Urothelium cell line (cell line): ENCODE measurements around the gene POMT1.
"Not testable (repeated sequence)": the region's sequence is repeated elsewhere in the genome, so short reads cannot be mapped to it uniquely, and the experiment has no call there.

Experiments
- DNase-seq: peaks from one replicate; pipeline ENCODE4 v3.0.0; 2011; ENCODE audit warnings: low spot score, mixed read lengths
- FAIRE-seq: peaks from 2 replicates; lab custom pipeline; 2011; peaks lifted over from hg19 to GRCh38; lab: Jason Lieb, UNC

POMT1 gene

DNA sequence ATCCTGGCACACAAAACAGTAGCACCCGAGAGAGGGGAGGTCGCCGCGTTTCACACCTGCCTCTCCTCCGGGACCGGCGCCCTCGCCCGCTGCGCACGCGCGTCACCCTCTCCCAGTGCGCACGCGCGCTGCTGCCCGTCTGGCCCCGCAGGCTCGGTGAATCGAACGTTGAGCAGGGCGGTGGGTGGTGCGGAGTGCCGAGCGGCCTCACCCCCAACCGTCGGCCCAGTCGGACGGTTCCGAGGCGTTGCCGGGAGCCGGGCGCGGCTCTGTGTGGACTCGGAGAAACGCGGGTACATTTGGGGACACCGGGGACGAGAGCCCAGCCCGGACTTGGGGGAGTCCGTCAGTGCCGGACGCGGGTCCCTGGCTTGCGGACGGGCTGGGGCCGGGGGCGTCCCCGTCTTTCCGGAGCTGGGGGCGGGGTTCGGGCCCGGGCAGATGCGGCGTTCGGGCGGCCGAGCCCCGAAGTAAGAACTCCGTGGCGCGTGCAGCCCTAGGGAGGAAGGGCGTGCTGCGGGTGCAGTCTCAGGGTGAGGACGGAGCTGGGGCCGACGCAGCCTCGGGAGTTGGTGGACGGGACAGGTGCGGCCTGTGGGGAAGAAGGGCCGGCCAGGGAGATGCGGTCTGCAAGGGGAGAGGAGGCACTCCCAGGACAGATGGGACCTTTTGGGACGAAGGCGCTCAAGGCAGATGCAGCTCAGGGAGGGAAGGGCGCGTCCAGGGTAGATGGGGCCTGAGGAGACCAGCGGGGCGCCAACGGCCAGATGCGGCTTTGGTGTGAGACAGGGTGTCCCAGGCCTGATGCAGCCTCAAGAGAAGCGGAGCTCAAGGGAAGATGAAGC is at the start of gene POMT1:
Gene POMT1 (plus strand): TSS at position 138 of the 845 bp plus-strand sequence. CDS start 1,301 bp downstream, outside the sequence.
- FAIRE-seq (no peak), DNase-seq (no peak)

- FAIRE-seq (no peak), DNase-seq (no peak)
Measured at GRCh38 chr9:131454028-131454427, 48.7 kb upstream of the POMT1 start.

DNA sequence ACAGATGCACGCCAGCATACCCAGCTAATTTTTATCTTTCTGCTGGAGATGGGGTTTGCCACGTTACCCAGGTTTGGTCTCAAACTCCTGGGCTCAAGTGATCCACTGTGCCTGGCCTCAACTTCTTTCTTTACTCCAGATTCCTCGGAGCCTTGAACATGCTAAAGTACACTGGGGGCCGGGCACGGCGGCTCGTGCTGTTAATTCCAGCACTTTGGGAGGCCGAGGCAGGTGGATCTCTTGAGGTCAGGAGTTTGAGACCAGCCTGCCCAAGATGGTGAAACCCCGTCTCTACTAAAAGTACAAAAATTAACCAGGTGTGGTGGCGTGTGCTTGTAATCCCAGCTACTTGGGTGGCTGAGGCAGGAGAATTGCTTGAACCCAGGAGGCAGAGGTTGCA is 47.1 kb upstream of the POMT1 start:
- FAIRE-seq, DNase-seq: not testable (repeated sequence)

DNA sequence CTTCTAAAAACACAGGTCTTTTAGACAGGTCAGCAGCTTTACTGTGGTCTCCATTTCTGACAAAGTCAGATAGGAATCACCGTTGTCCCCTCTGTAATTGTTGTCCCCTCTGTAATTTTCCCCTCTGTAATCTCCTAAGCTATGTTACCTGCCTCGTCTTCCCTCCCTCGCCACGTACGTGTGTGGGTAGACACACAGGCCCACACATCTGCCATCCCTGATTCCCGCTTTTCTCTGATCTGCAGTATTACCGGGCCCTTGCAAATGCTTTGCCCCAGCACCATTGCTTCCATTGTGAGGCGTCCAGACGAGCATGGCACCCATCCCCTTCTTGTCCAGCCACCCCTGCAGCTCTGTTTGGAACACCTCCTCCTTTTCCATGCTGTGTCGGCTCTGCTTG is 45.0 kb upstream of the POMT1 start:
- FAIRE-seq: no peak
- DNase-seq: no peak

DNA sequence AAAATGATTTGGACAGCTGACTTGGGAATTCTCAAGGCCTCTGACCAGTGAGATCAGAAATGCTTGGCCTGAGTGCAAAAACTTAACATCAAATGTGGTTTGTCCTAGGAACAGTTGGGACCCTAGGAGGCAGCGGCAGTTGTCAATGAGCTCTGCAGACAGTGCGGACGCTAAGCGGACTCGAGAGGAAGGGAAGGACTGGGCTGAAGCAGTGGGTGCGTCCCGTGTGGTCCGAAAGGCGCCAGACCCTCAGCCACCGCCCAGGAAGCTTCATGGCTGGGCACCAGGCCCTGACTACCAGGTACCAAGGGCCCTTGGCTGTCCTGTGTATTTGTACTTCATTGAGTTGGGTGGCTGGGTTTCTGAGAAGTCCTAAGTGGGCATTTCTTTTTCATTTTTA is 43.7 kb upstream of the POMT1 start:
- FAIRE-seq: no peak
- DNase-seq: no peak

DNA sequence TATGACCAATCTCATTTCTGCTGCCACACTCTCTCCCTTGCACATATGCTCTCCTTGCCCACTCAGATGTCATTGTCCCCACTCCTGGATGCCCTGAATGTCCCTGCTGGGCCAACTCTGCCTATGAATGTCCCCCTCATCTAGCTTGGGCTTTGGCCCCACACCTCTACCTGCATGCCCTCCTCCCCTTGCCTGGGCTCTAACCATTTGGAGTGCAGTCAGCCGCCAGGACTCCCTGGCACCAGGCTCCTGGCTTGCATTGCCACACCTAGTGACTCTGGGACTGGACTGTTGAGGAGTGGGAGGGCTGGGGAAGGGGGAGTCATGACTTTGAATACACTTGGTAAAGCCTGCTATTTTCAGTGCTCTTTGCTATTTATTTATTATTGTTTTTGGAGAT is 41.6 kb upstream of the POMT1 start:
- FAIRE-seq (no peak), DNase-seq (no peak)

DNA sequence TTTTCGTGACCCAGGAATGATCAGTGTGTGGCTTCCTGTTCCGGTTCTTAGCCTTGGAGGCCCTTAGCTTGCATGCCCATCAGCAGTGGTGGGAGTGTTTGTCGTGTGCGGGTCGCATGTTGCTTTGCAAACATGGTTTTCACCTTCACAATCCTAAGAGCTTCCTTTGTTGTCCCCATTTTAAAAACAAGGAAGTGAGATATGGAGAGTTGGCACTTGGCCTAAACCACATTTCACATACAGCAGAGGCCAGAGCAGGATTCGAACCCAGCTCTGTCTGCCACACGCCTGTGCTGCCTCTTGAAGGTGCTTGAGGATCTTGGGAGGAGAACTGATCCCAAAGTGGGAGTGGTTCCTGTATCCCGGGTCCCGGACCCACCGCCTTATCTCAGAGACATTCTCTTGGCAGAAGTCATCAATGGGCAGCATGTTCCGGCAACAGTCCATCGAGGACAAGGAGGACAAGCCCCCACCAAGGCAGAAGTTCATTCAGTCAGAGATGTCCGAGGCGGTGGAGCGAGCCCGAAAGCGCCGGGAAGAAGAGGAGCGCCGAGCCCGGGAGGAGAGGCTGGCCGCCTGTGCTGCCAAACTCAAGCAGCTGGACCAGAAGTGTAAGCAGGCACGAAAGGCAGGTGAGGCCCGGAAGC is 38.2 kb upstream of the POMT1 start:
- DNase-seq: no peak
- no peak for FAIRE-seq

- FAIRE-seq: no peak
- no peak for DNase-seq
Measured at GRCh38 chr9:131465401-131465800, 37.3 kb upstream of the POMT1 start.

DNA sequence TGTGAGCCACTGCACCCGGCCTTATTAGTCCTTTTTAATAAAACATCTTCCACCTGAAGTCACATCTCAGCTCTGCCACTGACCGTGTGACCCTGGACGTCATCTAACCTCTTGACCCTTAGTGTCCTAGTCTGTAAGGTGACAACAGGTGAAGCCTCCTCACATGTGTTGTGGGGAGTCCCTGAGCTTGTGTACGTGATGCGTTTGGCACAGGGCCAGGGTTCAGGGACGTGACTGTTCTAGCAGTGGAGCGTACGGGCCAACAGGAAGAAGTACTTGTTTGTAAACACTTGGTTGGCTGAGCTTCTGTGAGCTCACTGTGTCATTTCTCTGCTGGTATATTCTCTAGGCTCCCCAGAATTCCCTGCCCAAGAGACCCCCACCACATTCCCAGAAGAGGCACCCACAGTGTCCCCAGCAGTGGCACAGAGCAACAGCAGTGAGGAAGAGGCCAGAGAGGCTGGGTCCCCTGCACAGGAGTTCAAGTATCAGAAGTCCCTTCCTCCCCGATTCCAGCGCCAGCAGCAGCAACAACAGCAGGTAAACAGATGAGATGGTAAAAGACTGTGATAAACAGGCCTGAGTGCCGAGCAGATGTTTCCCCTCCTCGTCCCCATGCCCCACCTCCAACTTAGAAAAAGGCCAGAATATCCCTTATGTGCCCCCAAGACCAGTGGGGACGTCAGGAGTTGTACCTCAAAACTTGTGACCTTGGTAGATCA is 35.3 kb upstream of the POMT1 start:
- DNase-seq (no peak), FAIRE-seq (no peak)

DNA sequence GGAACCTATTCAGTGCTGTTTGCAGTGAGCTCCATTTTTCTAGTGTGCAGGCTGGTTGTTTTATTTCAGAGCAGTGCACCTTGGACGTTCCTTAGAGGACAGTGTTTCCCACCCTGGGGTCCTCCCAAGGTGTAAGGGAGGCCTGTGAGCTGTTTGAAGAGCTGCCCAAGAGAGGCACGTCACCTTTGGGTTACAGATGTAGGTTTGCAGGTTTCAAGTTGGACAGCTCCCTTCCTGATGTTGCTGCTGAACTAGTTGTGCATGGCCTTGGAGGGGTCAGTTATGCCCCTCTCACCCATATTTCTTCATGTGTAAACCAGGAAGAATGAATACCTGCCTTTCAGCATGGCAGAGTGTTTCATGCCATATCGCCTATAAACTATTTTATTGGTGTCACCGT is 34.7 kb upstream of the POMT1 start:
- no peak for FAIRE-seq
- no peak for DNase-seq

- no peak for DNase-seq
Measured at GRCh38 chr9:131469356-131469755, 33.4 kb upstream of the POMT1 start.

GRCh38 chr9:131469951-131470350 is 32.8 kb upstream of the POMT1 start:
- DNase-seq (no peak), FAIRE-seq (no peak)

More at GRCh38 chr9:131469356-131469755, 33.4 kb upstream of the POMT1 start:
- no peak for FAIRE-seq

GRCh38 chr9:131470581-131470991 is 32.1 kb upstream of the POMT1 start:
- no peak for FAIRE-seq
- no peak for DNase-seq

DNA sequence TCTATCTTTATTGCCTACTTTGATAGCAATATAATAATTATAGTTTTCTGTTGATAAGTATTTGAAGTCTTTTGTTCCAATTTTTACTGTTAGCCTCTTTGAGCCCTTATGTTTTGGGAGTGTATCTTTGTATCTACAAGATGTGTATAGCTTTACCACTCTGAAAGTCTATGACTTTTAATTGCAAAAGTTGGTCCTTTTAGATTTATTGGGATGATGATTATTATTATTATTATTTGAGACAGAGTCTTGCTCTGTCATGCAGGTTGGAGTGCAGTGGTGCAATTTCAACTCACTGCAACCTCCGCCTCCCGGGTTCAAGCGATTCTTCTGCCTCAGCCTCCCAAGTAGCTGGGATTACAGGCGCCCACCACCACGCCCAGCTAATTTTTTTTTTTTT is 30.6 kb upstream of the POMT1 start:
- DNase-seq, FAIRE-seq: not testable (repeated sequence)

GRCh38 chr9:131473198-131473885 is 29.4 kb upstream of the POMT1 start:
- DNase-seq (no peak), FAIRE-seq (no peak)

DNA sequence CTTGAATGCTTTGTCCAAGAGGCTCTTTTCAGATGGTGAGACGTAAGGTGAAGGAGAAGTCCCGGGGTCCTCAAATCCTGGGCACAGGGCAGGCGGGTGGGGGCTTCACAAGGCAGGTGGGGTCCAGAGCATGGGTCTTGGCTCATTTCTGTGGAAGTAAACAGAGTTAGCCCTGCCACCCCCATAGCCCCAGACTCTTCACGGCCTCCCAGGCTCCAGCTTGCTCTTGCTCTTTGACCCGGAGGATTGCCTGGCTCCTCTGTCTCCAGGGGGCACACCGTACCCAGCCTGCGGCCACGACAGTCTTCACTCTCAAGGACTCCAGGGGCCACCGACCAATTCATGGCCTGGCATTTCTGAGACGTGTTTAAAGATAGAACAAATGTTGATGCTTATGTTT is 28.8 kb upstream of the POMT1 start:
- DNase-seq (no peak), FAIRE-seq (no peak)

GRCh38 chr9:131474711-131475110 is 28.0 kb upstream of the POMT1 start:
- FAIRE-seq (no peak), DNase-seq (no peak)

GRCh38 chr9:131475111-131475955 is 27.4 kb upstream of the POMT1 start:
- FAIRE-seq: no peak
- no peak for DNase-seq

DNA sequence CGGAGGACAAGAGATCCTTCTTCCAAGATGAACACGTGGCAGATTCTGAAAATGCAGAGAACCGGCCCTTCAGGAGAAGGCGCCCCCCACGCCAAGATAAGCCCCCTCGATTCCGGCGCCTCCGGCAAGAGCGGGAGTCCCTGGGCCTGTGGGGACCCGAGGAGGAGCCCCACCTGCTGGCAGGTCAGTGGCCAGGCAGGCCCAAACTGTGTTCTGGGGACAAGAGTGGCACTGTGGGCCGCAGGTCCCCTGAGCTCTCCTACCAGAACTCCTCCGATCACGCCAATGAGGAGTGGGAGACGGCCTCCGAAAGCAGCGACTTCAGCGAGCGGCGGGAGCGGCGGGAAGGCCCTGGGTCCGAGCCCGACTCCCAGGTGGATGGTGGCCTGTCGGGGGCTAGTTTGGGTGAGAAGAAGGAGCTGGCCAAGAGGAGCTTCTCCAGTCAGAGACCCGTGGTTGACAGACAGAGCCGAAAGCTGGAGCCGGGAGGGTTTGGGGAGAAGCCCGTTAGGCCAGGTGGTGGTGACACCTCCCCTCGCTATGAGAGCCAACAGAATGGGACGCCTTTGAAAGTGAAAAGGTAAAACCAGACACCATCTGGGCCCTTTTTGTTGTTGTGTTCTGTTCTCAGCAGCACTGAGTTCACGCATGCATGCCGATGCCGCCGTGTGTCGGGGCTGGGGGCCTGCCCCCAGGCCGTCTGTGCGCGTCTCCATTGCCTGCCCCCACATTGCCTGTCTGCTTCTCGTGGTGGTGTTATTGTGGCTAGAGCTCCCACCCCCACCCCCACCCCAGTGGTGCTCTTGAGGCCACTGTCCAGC is 26.6 kb upstream of the POMT1 start:
- no peak for DNase-seq
- no peak for FAIRE-seq
